IMR-90 (cell line): ENCODE data around the gene PDZD7.

Experiments
- CEBPB ChIP-seq: IDR thresholded peaks from 2 replicates; pipeline ENCODE4 v1.6.1; 2012; ENCODE audit warnings: low read depth, low read length, improper control_type of control experiment
- FOS ChIP-seq: fragments of 150-350 bp; IDR thresholded peaks from 2 replicates; pipeline ENCODE4 v1.6.1; 2016; ENCODE audit warnings: low read depth, low read length
- MAZ ChIP-seq: IDR thresholded peaks from 2 replicates; pipeline ENCODE4 v1.6.1; 2012; ENCODE audit warnings: low read depth, mild to moderate bottlenecking, low read length, improper control_type of control experiment, moderate library complexity, borderline replicate concordance
- MXI1 ChIP-seq: IDR thresholded peaks from 2 replicates; pipeline ENCODE4 v1.6.1; 2012; ENCODE audit warnings: low read depth, mild to moderate bottlenecking, low read length, moderate library complexity, borderline replicate concordance
- POLR2A ChIP-seq: IDR thresholded peaks from 2 replicates; pipeline ENCODE4 v1.6.1; 2012; ENCODE audit warnings: mild to moderate bottlenecking, low read depth, low read length
- RAD21 ChIP-seq: IDR thresholded peaks from 2 replicates; pipeline ENCODE4 v1.6.1; 2012; ENCODE audit warnings: low read length, improper control_type of control experiment
- RCOR1 ChIP-seq: IDR thresholded peaks from 2 replicates; pipeline ENCODE4 v1.6.1; 2012; ENCODE audit warnings: mild to moderate bottlenecking, low read length, improper control_type of control experiment; ENCODE audit not compliant: insufficient replicate concordance
- SMC3 ChIP-seq: fragments of 150-350 bp; IDR thresholded peaks from 2 replicates; pipeline ENCODE4 v1.6.1; 2016; ENCODE audit warnings: low read depth, mild to moderate bottlenecking, antibody characterized with exemption, low read length, moderate library complexity
- TF ChIP-seq, protein P1 (sequence below): fragments of 150-350 bp; IDR thresholded peaks from 2 replicates; pipeline ENCODE4 v1.6.1; 2017; ENCODE audit warnings: mild to moderate bottlenecking, antibody characterized with exemption, low read length, low read depth
- TF ChIP-seq, protein P2 (sequence below): conservative IDR thresholded peaks from 2 replicates; pipeline ENCODE4 v1.5.1; 2012; ENCODE audit warnings: mild to moderate bottlenecking, low read depth, low read length, improper control_type of control experiment
- TF ChIP-seq, protein P3 (sequence below): fragments of 150-350 bp; IDR thresholded peaks from 2 replicates; pipeline ENCODE4 v1.6.1; 2016; ENCODE audit warnings: low read depth, mild to moderate bottlenecking, low read length, moderate library complexity, borderline replicate concordance

DNA sequence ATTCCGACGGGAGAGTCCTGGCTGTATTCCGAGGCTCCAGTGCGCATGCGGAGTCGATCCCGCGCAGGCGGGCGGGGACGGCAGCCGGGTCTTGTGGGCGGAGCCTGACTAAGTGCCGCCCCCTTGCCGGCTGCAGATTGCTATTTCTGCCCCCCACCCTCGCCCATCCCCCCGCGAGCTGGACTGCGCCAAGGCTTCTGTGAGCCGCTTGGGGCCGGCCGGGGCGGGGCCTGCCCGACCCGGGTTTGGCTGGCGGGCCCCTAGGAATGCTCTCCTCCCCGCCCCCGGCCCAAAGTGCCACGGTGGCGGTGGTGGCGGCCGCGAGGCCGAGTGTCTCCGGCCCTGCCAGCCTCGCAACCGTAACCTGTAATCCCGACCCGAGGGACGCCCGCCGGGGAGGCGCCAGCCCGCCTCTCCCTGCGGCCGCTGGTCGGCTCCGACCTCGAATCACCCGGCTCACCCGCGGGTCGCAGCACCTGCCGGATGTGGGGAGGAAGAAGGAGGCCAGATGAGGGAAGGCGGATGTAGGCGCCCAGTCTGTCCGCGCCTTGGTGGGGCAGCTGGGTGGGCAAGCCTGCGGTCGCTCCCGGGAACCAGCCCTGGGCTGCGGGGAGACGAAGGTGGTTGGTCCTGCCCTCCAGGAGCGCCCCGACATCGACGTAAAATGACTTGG lies 30.2 kb upstream of the PDZD7 start:
- TF ChIP-seq RCOR1 (no peak), MAZ (peak; percentile 98), RAD21 (no peak), CEBPB (no peak), SMC3 (no peak), POLR2A (peak; percentile 82), FOS (no peak), MXI1 (no peak)
- TF ChIP-seq, protein P1, sequence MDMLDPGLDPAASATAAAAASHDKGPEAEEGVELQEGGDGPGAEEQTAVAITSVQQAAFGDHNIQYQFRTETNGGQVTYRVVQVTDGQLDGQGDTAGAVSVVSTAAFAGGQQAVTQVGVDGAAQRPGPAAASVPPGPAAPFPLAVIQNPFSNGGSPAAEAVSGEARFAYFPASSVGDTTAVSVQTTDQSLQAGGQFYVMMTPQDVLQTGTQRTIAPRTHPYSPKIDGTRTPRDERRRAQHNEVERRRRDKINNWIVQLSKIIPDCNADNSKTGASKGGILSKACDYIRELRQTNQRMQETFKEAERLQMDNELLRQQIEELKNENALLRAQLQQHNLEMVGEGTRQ = no peak
- TF ChIP-seq, protein P2, sequence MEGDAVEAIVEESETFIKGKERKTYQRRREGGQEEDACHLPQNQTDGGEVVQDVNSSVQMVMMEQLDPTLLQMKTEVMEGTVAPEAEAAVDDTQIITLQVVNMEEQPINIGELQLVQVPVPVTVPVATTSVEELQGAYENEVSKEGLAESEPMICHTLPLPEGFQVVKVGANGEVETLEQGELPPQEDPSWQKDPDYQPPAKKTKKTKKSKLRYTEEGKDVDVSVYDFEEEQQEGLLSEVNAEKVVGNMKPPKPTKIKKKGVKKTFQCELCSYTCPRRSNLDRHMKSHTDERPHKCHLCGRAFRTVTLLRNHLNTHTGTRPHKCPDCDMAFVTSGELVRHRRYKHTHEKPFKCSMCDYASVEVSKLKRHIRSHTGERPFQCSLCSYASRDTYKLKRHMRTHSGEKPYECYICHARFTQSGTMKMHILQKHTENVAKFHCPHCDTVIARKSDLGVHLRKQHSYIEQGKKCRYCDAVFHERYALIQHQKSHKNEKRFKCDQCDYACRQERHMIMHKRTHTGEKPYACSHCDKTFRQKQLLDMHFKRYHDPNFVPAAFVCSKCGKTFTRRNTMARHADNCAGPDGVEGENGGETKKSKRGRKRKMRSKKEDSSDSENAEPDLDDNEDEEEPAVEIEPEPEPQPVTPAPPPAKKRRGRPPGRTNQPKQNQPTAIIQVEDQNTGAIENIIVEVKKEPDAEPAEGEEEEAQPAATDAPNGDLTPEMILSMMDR = no peak
- TF ChIP-seq, protein P3, sequence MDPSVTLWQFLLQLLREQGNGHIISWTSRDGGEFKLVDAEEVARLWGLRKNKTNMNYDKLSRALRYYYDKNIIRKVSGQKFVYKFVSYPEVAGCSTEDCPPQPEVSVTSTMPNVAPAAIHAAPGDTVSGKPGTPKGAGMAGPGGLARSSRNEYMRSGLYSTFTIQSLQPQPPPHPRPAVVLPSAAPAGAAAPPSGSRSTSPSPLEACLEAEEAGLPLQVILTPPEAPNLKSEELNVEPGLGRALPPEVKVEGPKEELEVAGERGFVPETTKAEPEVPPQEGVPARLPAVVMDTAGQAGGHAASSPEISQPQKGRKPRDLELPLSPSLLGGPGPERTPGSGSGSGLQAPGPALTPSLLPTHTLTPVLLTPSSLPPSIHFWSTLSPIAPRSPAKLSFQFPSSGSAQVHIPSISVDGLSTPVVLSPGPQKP = no peak
